Liver (tissue), 3 donors: ENCODE measurements around the gene LPP.

Source experiments
- GABPA ChIP-seq, 2 donors: IDR thresholded peaks in 1 of 2; conservative IDR thresholded peaks in 1 of 2; 2 replicates each; pipeline ENCODE4 v1.6.1; 2016; ENCODE audit warnings: antibody characterized with exemption in 2 of 2, mild to moderate bottlenecking in 1 of 2, moderate library complexity in 1 of 2
- YY1 ChIP-seq: IDR thresholded peaks from 2 replicates; pipeline ENCODE4 v1.6.1; 2016; ENCODE audit warnings: antibody characterized with exemption, mild to moderate bottlenecking
- TF ChIP-seq, protein P1 (sequence below): fragments of 150-350 bp; IDR thresholded peaks from 2 replicates; pipeline ENCODE4 v1.5.1; 2017; ENCODE audit warnings: improper control_type of control experiment, low read depth, low read length; ENCODE audit not compliant: missing input control
- TF ChIP-seq, protein P2 (sequence below): IDR thresholded peaks from 2 replicates; pipeline ENCODE4 v1.6.1; 2016; ENCODE audit warnings: antibody characterized with exemption, mild to moderate bottlenecking
- donor health status: healthy.
- donor health status: healthy.

DNA sequence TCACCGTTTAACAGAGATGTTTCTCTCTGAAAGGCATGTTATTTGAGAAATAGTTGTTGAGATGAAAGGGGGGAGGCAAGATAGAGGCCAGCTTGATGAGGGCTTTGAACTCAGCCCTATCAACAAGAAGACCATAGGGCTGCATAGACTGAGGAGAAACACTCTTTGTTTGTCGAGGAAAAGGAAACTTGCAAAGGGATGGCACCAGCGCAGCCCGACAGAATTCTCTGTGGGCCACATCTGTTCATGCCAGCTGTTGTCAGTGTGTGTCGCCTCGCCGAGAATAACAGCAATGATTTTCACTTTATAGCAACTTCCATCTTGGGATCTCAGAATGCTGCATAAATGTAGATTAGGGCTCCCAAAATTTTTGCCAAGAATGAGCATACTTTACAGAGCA lies 539.5 kb downstream of the LPP start:
- TF ChIP-seq, protein P1, sequence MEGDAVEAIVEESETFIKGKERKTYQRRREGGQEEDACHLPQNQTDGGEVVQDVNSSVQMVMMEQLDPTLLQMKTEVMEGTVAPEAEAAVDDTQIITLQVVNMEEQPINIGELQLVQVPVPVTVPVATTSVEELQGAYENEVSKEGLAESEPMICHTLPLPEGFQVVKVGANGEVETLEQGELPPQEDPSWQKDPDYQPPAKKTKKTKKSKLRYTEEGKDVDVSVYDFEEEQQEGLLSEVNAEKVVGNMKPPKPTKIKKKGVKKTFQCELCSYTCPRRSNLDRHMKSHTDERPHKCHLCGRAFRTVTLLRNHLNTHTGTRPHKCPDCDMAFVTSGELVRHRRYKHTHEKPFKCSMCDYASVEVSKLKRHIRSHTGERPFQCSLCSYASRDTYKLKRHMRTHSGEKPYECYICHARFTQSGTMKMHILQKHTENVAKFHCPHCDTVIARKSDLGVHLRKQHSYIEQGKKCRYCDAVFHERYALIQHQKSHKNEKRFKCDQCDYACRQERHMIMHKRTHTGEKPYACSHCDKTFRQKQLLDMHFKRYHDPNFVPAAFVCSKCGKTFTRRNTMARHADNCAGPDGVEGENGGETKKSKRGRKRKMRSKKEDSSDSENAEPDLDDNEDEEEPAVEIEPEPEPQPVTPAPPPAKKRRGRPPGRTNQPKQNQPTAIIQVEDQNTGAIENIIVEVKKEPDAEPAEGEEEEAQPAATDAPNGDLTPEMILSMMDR = no peak
- TF ChIP-seq YY1 (no peak), GABPA (IDR thresholded peaks at IDR 0.05 in 1 of 2, conservative IDR thresholded peaks at IDR 0.05 in 1 of 2) (no peak)
- TF ChIP-seq, protein P2, sequence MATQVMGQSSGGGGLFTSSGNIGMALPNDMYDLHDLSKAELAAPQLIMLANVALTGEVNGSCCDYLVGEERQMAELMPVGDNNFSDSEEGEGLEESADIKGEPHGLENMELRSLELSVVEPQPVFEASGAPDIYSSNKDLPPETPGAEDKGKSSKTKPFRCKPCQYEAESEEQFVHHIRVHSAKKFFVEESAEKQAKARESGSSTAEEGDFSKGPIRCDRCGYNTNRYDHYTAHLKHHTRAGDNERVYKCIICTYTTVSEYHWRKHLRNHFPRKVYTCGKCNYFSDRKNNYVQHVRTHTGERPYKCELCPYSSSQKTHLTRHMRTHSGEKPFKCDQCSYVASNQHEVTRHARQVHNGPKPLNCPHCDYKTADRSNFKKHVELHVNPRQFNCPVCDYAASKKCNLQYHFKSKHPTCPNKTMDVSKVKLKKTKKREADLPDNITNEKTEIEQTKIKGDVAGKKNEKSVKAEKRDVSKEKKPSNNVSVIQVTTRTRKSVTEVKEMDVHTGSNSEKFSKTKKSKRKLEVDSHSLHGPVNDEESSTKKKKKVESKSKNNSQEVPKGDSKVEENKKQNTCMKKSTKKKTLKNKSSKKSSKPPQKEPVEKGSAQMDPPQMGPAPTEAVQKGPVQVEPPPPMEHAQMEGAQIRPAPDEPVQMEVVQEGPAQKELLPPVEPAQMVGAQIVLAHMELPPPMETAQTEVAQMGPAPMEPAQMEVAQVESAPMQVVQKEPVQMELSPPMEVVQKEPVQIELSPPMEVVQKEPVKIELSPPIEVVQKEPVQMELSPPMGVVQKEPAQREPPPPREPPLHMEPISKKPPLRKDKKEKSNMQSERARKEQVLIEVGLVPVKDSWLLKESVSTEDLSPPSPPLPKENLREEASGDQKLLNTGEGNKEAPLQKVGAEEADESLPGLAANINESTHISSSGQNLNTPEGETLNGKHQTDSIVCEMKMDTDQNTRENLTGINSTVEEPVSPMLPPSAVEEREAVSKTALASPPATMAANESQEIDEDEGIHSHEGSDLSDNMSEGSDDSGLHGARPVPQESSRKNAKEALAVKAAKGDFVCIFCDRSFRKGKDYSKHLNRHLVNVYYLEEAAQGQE = no peak
